KMS-11 (cell line): ENCODE data around the gene CHID1.

Source experiments
- H2AFZ ChIP-seq: fragments of 200-600 bp; sonication (generic); 2 replicates; pipeline ENCODE4 v1.6.1; 2016; ENCODE audit warnings: antibody characterized with exemption, mixed run types, low read depth
- H3K27ac ChIP-seq: fragments of 200-600 bp; sonication (generic); 2 replicates; pipeline ENCODE4 v1.6.1; 2016; ENCODE audit warnings: mild to moderate bottlenecking, mixed run types
- H3K27me3 ChIP-seq: fragments of 200-600 bp; sonication (generic); 2 replicates; pipeline ENCODE4 v1.6.1; 2017; ENCODE audit warnings: mild to moderate bottlenecking, low read depth, mixed run types, moderate library complexity; ENCODE audit not compliant: insufficient read depth
- H3K36me3 ChIP-seq: fragments of 200-600 bp; sonication (generic); 2 replicates; pipeline ENCODE4 v1.6.1; 2017; ENCODE audit warnings: mild to moderate bottlenecking, mixed run types; ENCODE audit not compliant: insufficient read depth
- H3K4me1 ChIP-seq: fragments of 200-600 bp; sonication (generic); 2 replicates; pipeline ENCODE4 v1.6.1; 2016; ENCODE audit warnings: mild to moderate bottlenecking, low read depth, mixed run types; ENCODE audit not compliant: poor library complexity, severe bottlenecking
- H3K4me2 ChIP-seq: fragments of 200-600 bp; sonication (generic); 2 replicates; pipeline ENCODE4 v1.7.0; 2016; ENCODE audit warnings: mild to moderate bottlenecking, mixed run types
- H3K4me3 ChIP-seq: fragments of 200-600 bp; sonication (generic); IDR thresholded peaks from 2 replicates; pipeline ENCODE4 v1.6.1; 2017; ENCODE audit warnings: low read depth, low read length, mixed read lengths; ENCODE audit not compliant: insufficient read depth
- H3K79me2 ChIP-seq: fragments of 200-600 bp; sonication (generic); 2 replicates; pipeline ENCODE4 v1.6.1; 2016; ENCODE audit warnings: low read depth, mixed run types; ENCODE audit not compliant: insufficient read depth
- H3K9ac ChIP-seq: fragments of 200-600 bp; sonication (generic); 2 replicates; pipeline ENCODE4 v1.6.1; 2016; ENCODE audit warnings: mild to moderate bottlenecking, mixed run types
- H4K20me1 ChIP-seq: fragments of 200-600 bp; sonication (generic); 2 replicates; pipeline ENCODE4 v1.6.1; 2016; ENCODE audit warnings: mild to moderate bottlenecking, mixed run types; ENCODE audit not compliant: insufficient read depth
- CTCF ChIP-seq: fragments of 200-600 bp; sonication (generic); conservative IDR thresholded peaks from 2 replicates; pipeline ENCODE4 v1.6.1; 2017; ENCODE audit warnings: low read depth, mild to moderate bottlenecking, antibody characterized with exemption, low read length, moderate library complexity, mixed read lengths

Gene CHID1

DNA sequence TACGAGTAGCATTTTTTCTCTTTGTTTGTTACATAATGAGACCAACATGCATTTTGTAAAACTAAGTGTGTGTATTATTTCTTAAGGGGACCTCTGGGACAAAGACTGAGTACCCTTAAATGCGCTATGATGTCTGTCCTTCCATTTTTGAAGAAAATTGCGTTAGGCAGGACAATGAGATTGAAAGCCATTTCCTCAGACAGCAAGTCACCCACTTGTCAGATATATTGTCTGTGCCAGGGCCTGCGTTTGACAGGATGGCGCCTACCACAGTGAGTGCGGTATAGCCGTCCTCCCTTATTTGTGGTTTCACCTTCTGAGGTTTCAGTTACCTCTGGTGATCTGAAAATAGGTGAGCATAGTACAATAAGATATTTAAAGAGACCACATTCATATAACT lies 17.3 kb upstream of the CHID1 start:
- no peak overlapping the region for H2AFZ ChIP-seq
- peak overlapping the region; percentile 35; the same call in 1 of the 2 replicates for H3K27ac ChIP-seq
- 0 out of 2 replicates have a peak, but pooled peaks cover 3% of the 10 kb centered on the region for H4K20me1 ChIP-seq
- H3K4me1 ChIP-seq, result peaks cover 41% of the 10 kb centered on the region
- H3K4me2 ChIP-seq, result peak overlapping the region; percentile 93
- H3K9ac ChIP-seq, result no peak overlapping the region
- H3K36me3 ChIP-seq, result no peaks in the 10 kb centered on the region
- H3K79me2 ChIP-seq, result peaks cover 62% of the 10 kb centered on the region
- no peak for TF ChIP-seq CTCF
- no peak overlapping the region for H3K4me3 ChIP-seq
- no peaks in the 10 kb centered on the region for H3K27me3 ChIP-seq

DNA sequence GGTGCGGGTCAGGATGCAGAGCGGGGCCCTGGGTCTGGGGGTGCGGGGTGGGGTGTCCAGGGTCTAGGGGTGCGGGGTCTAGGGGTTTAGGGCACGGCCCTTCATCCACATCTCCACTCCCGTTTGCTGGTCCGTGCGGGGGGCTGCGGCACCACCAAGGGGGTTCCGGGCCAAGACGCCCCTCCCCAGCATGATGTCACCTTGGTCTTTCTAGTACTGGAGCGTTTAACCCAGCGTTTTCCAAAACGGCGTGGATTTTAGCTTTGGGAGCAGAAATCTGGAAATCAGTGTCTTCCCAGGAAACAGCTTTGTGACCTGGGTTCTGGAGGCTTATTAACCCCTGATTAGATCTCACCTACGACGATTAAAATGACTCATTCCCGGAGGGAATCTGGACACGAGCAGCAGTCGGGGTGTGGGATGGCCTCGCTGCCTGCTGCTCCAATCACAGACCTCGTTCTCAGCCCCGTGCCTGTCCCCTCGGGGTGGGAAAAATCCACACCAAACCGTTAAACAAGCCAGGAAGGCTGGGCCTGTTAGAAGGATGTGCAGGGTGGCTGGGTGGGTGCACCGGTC lies 15.8 kb upstream of the CHID1 start:
- Histone ChIP-seq H3K27ac (peak overlapping the region; percentile 30; the same call in 1 of the 2 replicates), H3K79me2 (peaks cover 47% of the 10 kb centered on the region), H3K4me2 (peak overlapping the region; percentile 93), H3K36me3 (no peaks in the 10 kb centered on the region), H3K4me1 (peaks cover 33% of the 10 kb centered on the region), H3K9ac (peak overlapping the region; percentile 56; the same call in 1 of the 2 replicates), H2AFZ (peak overlapping the region; percentile 34; the same call in 1 of the 2 replicates), H3K27me3 (no peaks in the 10 kb centered on the region), H4K20me1 (0 out of 2 replicates have a peak, but pooled peaks cover 3% of the 10 kb centered on the region), H3K4me3 (no peak overlapping the region)
- no peak for TF ChIP-seq CTCF

DNA sequence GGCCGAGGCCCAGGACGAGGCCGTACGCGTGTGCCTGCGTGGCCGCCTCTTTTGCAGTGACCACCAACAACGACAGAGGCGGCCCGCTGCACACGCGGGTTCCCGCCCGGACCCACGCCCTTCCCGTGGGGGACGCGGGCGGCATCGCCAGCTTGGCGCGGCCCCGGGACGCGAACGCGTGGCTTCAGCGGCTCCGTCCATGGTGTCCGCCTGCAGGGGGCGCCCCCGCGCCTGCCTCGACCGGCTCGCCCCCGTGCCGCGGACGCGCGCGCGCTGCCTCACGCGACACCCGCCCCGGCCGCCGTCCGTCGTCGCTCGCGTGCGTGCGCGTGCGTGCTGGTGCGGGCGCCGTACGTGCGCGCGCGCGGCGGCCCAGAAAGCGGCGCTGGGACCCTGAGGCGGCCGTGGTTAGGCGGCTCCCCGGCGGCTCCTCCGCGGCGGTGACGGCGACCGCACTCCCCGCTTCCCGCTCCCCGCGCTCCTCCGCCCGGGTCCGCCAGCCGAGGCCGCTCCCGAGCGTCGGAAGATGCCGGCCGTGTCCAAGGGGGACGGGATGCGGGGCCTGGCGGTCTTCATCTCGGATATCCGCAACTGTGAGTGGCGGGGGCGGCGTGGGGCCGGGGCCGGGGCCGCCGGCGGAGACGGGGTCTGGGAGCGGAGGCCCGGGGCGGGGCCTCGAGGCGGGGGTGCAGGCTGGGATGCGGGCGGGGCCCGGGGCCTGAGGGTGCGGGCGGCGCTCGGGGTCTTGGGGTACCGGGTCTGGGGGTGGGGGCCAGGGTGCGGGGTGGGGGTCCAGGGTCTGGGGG lies 15.1 kb upstream of the CHID1 start, which contains the start of gene AP2A2:
AP2A2 (plus strand) TSS at position 375 of the 806 bp plus-strand sequence; CDS start at position 527, 152 bp downstream.
- peak within 1 kb of the TSS; percentile 34; the same call in 1 of the 2 replicates for H2AFZ ChIP-seq
- peak within 1 kb of the TSS; percentile 30; the same call in 1 of the 2 replicates for H3K27ac ChIP-seq
- H4K20me1 ChIP-seq, result 0 out of 2 replicates have a peak, but pooled peaks cover 3% of the 10 kb centered on the region
- H3K79me2 ChIP-seq, result peaks cover 40% of the 10 kb centered on the region
- no peak within 1 kb of the TSS for H3K4me3 ChIP-seq
- peak within 1 kb of the TSS; percentile 93 for H3K4me2 ChIP-seq
- H3K9ac ChIP-seq, result peak within 1 kb of the TSS; percentile 56; the same call in 1 of the 2 replicates
- TF ChIP-seq CTCF, result peak; percentile 52; the same call in 1 of the 2 replicates
- no peaks in the 10 kb centered on the region for H3K36me3 ChIP-seq
- H3K4me1 ChIP-seq, result peaks cover 33% of the 10 kb centered on the region
- H3K27me3 ChIP-seq, result no peaks in the 10 kb centered on the region

GRCh38 chr11:925158-925495 lies 14.5 kb upstream of the CHID1 start:
- peaks cover 34% of the 10 kb centered on the region for H3K79me2 ChIP-seq
- no peak overlapping the region for H3K9ac ChIP-seq
- H3K27me3 ChIP-seq, result no peaks in the 10 kb centered on the region
- no peak overlapping the region for H3K4me3 ChIP-seq
- peaks cover 33% of the 10 kb centered on the region for H3K4me1 ChIP-seq
- no peak overlapping the region for H3K4me2 ChIP-seq
- H4K20me1 ChIP-seq, result 0 out of 2 replicates have a peak, but pooled peaks cover 3% of the 10 kb centered on the region
- no peak overlapping the region for H3K27ac ChIP-seq
- H3K36me3 ChIP-seq, result no peaks in the 10 kb centered on the region
- H2AFZ ChIP-seq, result 0 out of 2 replicates have a peak overlapping the region, but pooled peaks have one; percentile 30
- no peak; the same call in 1 of the 2 replicates for TF ChIP-seq CTCF
